HepG2 (cell line): ENCODE results near the gene ZNF391. TPM values are rescaled to one million over a fixed set of nuclear protein-coding genes. Genes with fewer than 3 reads are reported as not detected.

Experiments used
- ELF4 ChIP-seq: sonication (generic); formaldehyde crosslinking; IDR thresholded peaks from 2 replicates; pipeline ENCODE4 v1.5.0; 2020; ENCODE audit warnings: missing genetic modification reagents, mild to moderate bottlenecking, moderate library complexity, borderline replicate concordance
- ESRRA ChIP-seq: sonication (generic); formaldehyde crosslinking; IDR thresholded peaks from 2 replicates; pipeline ENCODE4 v1.5.1; 2020; ENCODE audit warnings: mild to moderate bottlenecking, low read depth, missing genetic modification reagents
- GATAD1 ChIP-seq: IDR thresholded peaks from 2 replicates; pipeline ENCODE4 v1.6.1; 2016; ENCODE audit warnings: missing genetic modification reagents, missing compliant biosample characterization
- JUND ChIP-seq: sonication (generic); formaldehyde crosslinking; IDR thresholded peaks from 2 replicates; pipeline ENCODE4 v1.8.0; 2022; ENCODE audit warnings: mild to moderate bottlenecking, missing genetic modification reagents
- NR1H2 ChIP-seq: sonication (generic); formaldehyde crosslinking; IDR thresholded peaks from 2 replicates; pipeline ENCODE4 v1.8.1; 2022; ENCODE audit warnings: low read depth, missing genetic modification reagents, borderline replicate concordance
- RFX3 ChIP-seq: IDR thresholded peaks from 2 replicates; pipeline ENCODE4 v1.6.1; 2016; ENCODE audit warnings: missing biosample characterization, missing genetic modification reagents
- SRF ChIP-seq: IDR thresholded peaks from 2 replicates; pipeline ENCODE4 v1.6.1; 2011; ENCODE audit warnings: mild to moderate bottlenecking, low read depth, low read length, moderate library complexity
- WIZ ChIP-seq: sonication (generic); formaldehyde crosslinking; IDR thresholded peaks from 2 replicates; pipeline ENCODE4 v1.5.1; 2020; ENCODE audit warnings: mild to moderate bottlenecking, missing genetic modification reagents
- ZBTB20 ChIP-seq: sonication (generic); formaldehyde crosslinking; IDR thresholded peaks from 2 replicates; pipeline ENCODE4 v1.8.1; 2023; ENCODE audit warnings: missing genetic modification reagents, low read depth, mild to moderate bottlenecking, borderline replicate concordance
- ZBTB7B ChIP-seq: sonication (generic); formaldehyde crosslinking; IDR thresholded peaks from 2 replicates; pipeline ENCODE4 v1.4.0; 2020; ENCODE audit warnings: missing genetic modification reagents
- ZNF101 ChIP-seq: sonication (generic); formaldehyde crosslinking; IDR thresholded peaks from 2 replicates; pipeline ENCODE4 v1.4.0; 2020; ENCODE audit warnings: mild to moderate bottlenecking, low read depth, missing genetic modification reagents, borderline replicate concordance
- ZNF124 ChIP-seq: sonication (generic); formaldehyde crosslinking; IDR thresholded peaks from 2 replicates; pipeline ENCODE4 v1.4.0; 2020; ENCODE audit warnings: missing genetic modification reagents
- ZNF18 ChIP-seq: sonication (generic); formaldehyde crosslinking; IDR thresholded peaks from 2 replicates; pipeline ENCODE4 v1.8.0; 2022; ENCODE audit warnings: mild to moderate bottlenecking, missing genetic modification reagents; ENCODE audit not compliant: insufficient replicate concordance
- ZNF24 ChIP-seq: fragments of 450-650 bp; IDR thresholded peaks from 2 replicates; pipeline ENCODE4 v1.6.1; 2017; ENCODE audit warnings: antibody characterized with exemption, mild to moderate bottlenecking
- ZNF430 ChIP-seq: sonication (generic); formaldehyde crosslinking; IDR thresholded peaks from 2 replicates; pipeline ENCODE4 v1.9.0; 2021; ENCODE audit warnings: mild to moderate bottlenecking, missing genetic modification reagents
- ZNF564 ChIP-seq: sonication (generic); formaldehyde crosslinking; IDR thresholded peaks from 2 replicates; pipeline ENCODE4 v1.8.1; 2023; ENCODE audit warnings: mild to moderate bottlenecking, missing genetic modification reagents
- ZNF629 ChIP-seq: sonication (generic); formaldehyde crosslinking; conservative IDR thresholded peaks from 2 replicates; pipeline ENCODE4 v1.5.0; 2020; ENCODE audit warnings: missing genetic modification reagents
- polyA plus RNA-seq, 8 experiments: library from polyadenylated mRNA; depleted of rRNA in 3 of 8; stranded (reverse) in 7 of 8; unstranded in 1 of 8; fragments of >200 nt; fragmentation: Illumina TruSeq in 4 of 8; extraction: Trizol in 4 of 8; gene quantifications; 2 replicates each; pipeline versions ENCODE4 v1.2.1 to v1.2.3, GENCODE V29; 2011 to 2016; ENCODE audit warnings: low read depth in 4 of 8, missing spikeins in 1 of 8, mixed read lengths in 1 of 8; ENCODE audit not compliant: insufficient read depth in 1 of 8
- total RNA-seq, 5 experiments: library from RNA; depleted of rRNA; stranded (reverse); fragments of >200 nt; fragmentation: Illumina TruSeq; extraction: Trizol; gene quantifications; 2 replicates each; pipeline ENCODE4 v1.2.3, GENCODE V29; 2016; ENCODE audit warnings: low read depth in 1 of 5
- TF ChIP-seq, protein P1 (sequence below): IDR thresholded peaks from 2 replicates; pipeline ENCODE4 v1.6.1; 2016; ENCODE audit warnings: mild to moderate bottlenecking
- TF ChIP-seq, protein P2 (sequence below): sonication (generic); formaldehyde crosslinking; IDR thresholded peaks from 2 replicates; pipeline ENCODE4 v1.4.0; 2020; ENCODE audit warnings: low read depth, mild to moderate bottlenecking, missing genetic modification reagents
- TF ChIP-seq, protein P3 (sequence below): sonication (generic); formaldehyde crosslinking; IDR thresholded peaks from 2 replicates; pipeline ENCODE4 v1.5.0; 2020; ENCODE audit warnings: mild to moderate bottlenecking, missing genetic modification reagents
- TF ChIP-seq, protein P4 (sequence below): IDR thresholded peaks from 2 replicates; pipeline ENCODE4 v1.6.1; 2018; ENCODE audit warnings: missing genetic modification reagents

ZNF391 gene
- total and polyA plus RNA-seq, 2 of the 13 experiments (the other 11 are each of a cell fraction or from before 2014, with no cell fraction given): 0.78 to 1.7 TPM

DNA sequence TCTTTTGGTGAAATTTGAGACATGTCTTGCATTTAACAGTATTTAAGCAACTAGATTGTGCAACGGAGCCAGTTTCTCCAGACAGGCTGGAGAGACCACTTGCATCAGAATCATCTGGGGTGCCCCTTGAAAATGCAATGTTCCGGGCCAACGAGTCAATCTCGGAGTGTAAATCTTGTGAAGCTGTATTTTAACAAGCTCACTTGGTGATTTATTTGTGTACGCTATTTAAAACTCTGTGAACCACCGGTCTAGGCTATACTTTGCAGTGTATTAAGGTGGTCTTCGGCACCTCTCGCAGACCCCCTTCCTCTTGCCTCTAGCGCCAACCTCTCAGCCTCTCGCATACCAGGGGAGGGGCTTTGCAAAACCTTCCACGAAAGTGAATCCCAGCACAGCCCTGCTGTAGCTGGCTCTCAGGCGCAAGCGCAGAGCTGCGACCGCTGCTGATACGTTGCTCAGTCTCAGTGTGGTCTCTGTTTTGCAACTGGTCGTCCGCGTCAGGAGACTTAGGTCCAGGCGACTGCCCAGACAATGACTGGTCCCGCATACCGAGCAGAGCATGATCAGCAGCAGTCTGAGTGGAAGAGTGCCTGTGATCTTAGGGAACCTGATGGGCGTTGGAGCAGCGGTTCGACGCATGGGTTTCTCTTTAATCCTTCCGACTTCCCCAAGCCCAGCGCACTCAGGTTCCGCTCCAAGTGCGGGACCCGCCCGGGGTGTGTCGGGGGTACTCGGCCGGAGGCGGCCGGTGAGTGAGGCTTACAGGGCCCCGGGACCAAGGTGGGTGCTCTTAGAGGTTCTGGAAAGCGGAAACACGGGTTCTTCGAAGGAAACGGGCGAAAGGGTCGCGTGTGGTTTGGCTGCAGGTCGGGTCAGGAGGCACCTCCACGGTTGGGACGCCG lies at the start of gene ZNF391 (continued):
- TF ChIP-seq RFX3 (CRISPR knock-in tag) (0 out of 2 replicates have a peak, but pooled peaks have one; percentile 32), ZNF18 (CRISPR knock-in tag) (no peak), ZBTB7B (CRISPR knock-in tag) (peak; percentile 78; the same call in 1 of the 2 replicates), SRF (peak; percentile 53; the same call in 1 of the 2 replicates), WIZ (peak; percentile 99), ESRRA (no peak; the same call in none of the 2 replicates), ZNF430 (peak; percentile 73; the same call in 1 of the 2 replicates), ZNF124 (CRISPR knock-in tag) (peak; percentile 98), ELF4 (CRISPR knock-in tag) (no peak), NR1H2 (CRISPR knock-in tag) (no peak), ZNF101 (peak; percentile 83; the same call in 1 of the 2 replicates), GATAD1 (CRISPR knock-in tag) (peak; percentile 93), JUND (CRISPR knock-in tag) (no peak), ZNF564 (CRISPR knock-in tag) (peak; percentile 83; the same call in 1 of the 2 replicates), ZBTB20 (peak; percentile 70; the same call in 1 of the 2 replicates), ZNF629 (CRISPR knock-in tag) (no peak; the same call in 1 of the 2 replicates), ZNF24 (no peak)
- TF ChIP-seq, protein P1, sequence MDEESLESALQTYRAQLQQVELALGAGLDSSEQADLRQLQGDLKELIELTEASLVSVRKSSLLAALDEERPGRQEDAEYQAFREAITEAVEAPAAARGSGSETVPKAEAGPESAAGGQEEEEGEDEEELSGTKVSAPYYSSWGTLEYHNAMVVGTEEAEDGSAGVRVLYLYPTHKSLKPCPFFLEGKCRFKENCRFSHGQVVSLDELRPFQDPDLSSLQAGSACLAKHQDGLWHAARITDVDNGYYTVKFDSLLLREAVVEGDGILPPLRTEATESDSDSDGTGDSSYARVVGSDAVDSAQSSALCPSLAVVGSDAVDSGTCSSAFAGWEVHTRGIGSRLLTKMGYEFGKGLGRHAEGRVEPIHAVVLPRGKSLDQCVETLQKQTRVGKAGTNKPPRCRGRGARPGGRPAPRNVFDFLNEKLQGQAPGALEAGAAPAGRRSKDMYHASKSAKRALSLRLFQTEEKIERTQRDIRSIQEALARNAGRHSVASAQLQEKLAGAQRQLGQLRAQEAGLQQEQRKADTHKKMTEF (CRISPR knock-in tag): peak; percentile 94
- TF ChIP-seq, protein P2, sequence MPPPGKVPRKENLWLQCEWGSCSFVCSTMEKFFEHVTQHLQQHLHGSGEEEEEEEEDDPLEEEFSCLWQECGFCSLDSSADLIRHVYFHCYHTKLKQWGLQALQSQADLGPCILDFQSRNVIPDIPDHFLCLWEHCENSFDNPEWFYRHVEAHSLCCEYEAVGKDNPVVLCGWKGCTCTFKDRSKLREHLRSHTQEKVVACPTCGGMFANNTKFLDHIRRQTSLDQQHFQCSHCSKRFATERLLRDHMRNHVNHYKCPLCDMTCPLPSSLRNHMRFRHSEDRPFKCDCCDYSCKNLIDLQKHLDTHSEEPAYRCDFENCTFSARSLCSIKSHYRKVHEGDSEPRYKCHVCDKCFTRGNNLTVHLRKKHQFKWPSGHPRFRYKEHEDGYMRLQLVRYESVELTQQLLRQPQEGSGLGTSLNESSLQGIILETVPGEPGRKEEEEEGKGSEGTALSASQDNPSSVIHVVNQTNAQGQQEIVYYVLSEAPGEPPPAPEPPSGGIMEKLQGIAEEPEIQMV (CRISPR knock-in tag): peak; percentile 86
- TF ChIP-seq, protein P3, sequence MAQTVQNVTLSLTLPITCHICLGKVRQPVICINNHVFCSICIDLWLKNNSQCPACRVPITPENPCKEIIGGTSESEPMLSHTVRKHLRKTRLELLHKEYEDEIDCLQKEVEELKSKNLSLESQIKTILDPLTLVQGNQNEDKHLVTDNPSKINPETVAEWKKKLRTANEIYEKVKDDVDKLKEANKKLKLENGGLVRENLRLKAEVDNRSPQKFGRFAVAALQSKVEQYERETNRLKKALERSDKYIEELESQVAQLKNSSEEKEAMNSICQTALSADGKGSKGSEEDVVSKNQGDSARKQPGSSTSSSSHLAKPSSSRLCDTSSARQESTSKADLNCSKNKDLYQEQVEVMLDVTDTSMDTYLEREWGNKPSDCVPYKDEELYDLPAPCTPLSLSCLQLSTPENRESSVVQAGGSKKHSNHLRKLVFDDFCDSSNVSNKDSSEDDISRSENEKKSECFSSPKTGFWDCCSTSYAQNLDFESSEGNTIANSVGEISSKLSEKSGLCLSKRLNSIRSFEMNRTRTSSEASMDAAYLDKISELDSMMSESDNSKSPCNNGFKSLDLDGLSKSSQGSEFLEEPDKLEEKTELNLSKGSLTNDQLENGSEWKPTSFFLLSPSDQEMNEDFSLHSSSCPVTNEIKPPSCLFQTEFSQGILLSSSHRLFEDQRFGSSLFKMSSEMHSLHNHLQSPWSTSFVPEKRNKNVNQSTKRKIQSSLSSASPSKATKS (CRISPR knock-in tag): peak; percentile 80; the same call in 1 of the 2 replicates
- TF ChIP-seq, protein P4, sequence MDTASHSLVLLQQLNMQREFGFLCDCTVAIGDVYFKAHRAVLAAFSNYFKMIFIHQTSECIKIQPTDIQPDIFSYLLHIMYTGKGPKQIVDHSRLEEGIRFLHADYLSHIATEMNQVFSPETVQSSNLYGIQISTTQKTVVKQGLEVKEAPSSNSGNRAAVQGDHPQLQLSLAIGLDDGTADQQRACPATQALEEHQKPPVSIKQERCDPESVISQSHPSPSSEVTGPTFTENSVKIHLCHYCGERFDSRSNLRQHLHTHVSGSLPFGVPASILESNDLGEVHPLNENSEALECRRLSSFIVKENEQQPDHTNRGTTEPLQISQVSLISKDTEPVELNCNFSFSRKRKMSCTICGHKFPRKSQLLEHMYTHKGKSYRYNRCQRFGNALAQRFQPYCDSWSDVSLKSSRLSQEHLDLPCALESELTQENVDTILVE (CRISPR knock-in tag): peak; percentile 83; the same call in 1 of the 2 replicates
